H1 (cell line): ENCODE results near the gene DMGDH. TPM values are rescaled to one million over a fixed set of nuclear protein-coding genes. Genes with fewer than 3 reads are reported as not detected.

Source experiments
- CTCF ChIA-PET: fragments of 300-600 bp; sonication (Branson Sonifier 250); formaldehyde crosslinking; loops from one replicate; lab custom pipeline; 2021; ENCODE audit not compliant: partially characterized antibody; lab: Charles Lee
- POLR2A ChIA-PET: fragments of 300-600 bp; sonication (Branson Sonifier 250); formaldehyde crosslinking; loops from one replicate; lab custom pipeline; 2021; ENCODE audit warnings: inconsistent platforms; ENCODE audit not compliant: partially characterized antibody; lab: Charles Lee
- DNase-seq, 2 experiments: peaks; one replicate each; pipeline versions ENCODE4 v3.0.0 to v3.0.0-alpha.2; 2010 to 2022; ENCODE audit warnings: low spot score in 2 of 2, low read depth in 1 of 2, mixed read lengths in 1 of 2
- FAIRE-seq: peaks from 2 replicates; lab custom pipeline; 2011; peaks lifted over from hg19 to GRCh38; lab: Jason Lieb, UNC
- H2AFZ ChIP-seq: 2 replicates; pipeline ENCODE4 v1.8.1; 2012; ENCODE audit warnings: low read length, inconsistent platforms
- H2AK5ac ChIP-seq: 2 replicates; pipeline ENCODE4 v1.6.1; 2013; ENCODE audit warnings: low read depth, low read length
- H2BK120ac ChIP-seq: replicated peaks from 2 replicates; pipeline ENCODE3; 2013; ENCODE audit warnings: low read depth, low read length, inconsistent platforms
- H2BK12ac ChIP-seq: 2 replicates; pipeline ENCODE4 v1.6.1; 2013; ENCODE audit warnings: low read depth, low read length
- H2BK15ac ChIP-seq: 2 replicates; pipeline ENCODE4 v1.6.1; 2013; ENCODE audit warnings: low read length
- H2BK20ac ChIP-seq: 2 replicates; pipeline ENCODE4 v1.6.1; 2013; ENCODE audit warnings: low read length
- H2BK5ac ChIP-seq: 2 replicates; pipeline ENCODE4 v1.6.1; 2013; ENCODE audit warnings: low read depth, low read length
- H3K14ac ChIP-seq: 2 replicates; pipeline ENCODE4 v1.6.1; 2013; ENCODE audit warnings: inconsistent platforms; ENCODE audit not compliant: insufficient read length
- H3K18ac ChIP-seq: 2 replicates; pipeline ENCODE4 v1.6.1; 2013; ENCODE audit warnings: low read length; ENCODE audit errors: extremely low read depth
- H3K23ac ChIP-seq: 2 replicates; pipeline ENCODE4 v1.6.1; 2013; ENCODE audit warnings: inconsistent platforms; ENCODE audit not compliant: insufficient read length
- H3K23me2 ChIP-seq: 2 replicates; pipeline ENCODE4 v1.6.1; 2013; ENCODE audit warnings: low read depth, low read length
- H3K27ac ChIP-seq: 2 replicates; pipeline ENCODE4 v1.6.1; 2011; ENCODE audit warnings: low read depth, low read length, inconsistent platforms
- H3K27me3 ChIP-seq, 4 experiments: replicated peaks in 1 of 4; 1 replicate in 1 of 4; 2 replicates in 3 of 4; pipeline versions ENCODE4 v1.6.1 to v1.8.1; 2011 to 2013; ENCODE audit warnings: low read length in 3 of 4, mild to moderate bottlenecking in 3 of 4, inconsistent platforms in 2 of 4, mixed read lengths in 2 of 4, moderate library complexity in 1 of 4; ENCODE audit not compliant: control insufficient read depth in 3 of 4, insufficient read depth in 3 of 4; ENCODE audit errors: extremely low read depth in 1 of 4
- H3K36me3 ChIP-seq, 4 experiments: 2 replicates each; pipeline versions ENCODE4 v1.6.1 to v1.8.1; 2011 to 2013; ENCODE audit warnings: mild to moderate bottlenecking in 4 of 4, low read length in 3 of 4, moderate library complexity in 2 of 4, control low read depth in 1 of 4, inconsistent platforms in 1 of 4; ENCODE audit not compliant: insufficient read depth in 4 of 4, control insufficient read depth in 2 of 4
- H3K4ac ChIP-seq: replicated peaks from 2 replicates; pipeline ENCODE3; 2013; ENCODE audit warnings: low read length, low read depth, mixed read lengths, inconsistent platforms; ENCODE audit not compliant: insufficient read length
- H3K4me1 ChIP-seq, 4 experiments: replicated peaks in 1 of 4; 1 replicate in 1 of 4; 2 replicates in 3 of 4; pipeline versions ENCODE4 v1.6.1 to v1.8.1; 2011 to 2013; ENCODE audit warnings: low read length in 3 of 4, inconsistent platforms in 2 of 4, mixed read lengths in 1 of 4; ENCODE audit not compliant: insufficient read depth in 4 of 4, control insufficient read depth in 3 of 4
- H3K4me2 ChIP-seq, 2 experiments: 2 replicates each; pipeline versions ENCODE4 v1.6.1 to v1.8.1; 2011 to 2013; ENCODE audit warnings: low read depth in 2 of 2, low read length in 2 of 2, control low read depth in 1 of 2, inconsistent platforms in 1 of 2, mild to moderate bottlenecking in 1 of 2; ENCODE audit not compliant: insufficient read depth in 1 of 2
- H3K4me3 ChIP-seq, 4 experiments: fragments of 200-600, 300-600 bp in 1 of 4; sonication (generic), shearing (Covaris generic), sonication (Bioruptor Twin) in 1 of 4; 2 replicates each; pipeline versions ENCODE4 v1.5.1 to v1.8.1; 2011 to 2016; ENCODE audit warnings: low read length in 4 of 4, low read depth in 3 of 4, control low read depth in 2 of 4, inconsistent platforms in 2 of 4, mild to moderate bottlenecking in 2 of 4, mixed read lengths in 1 of 4, moderate library complexity in 1 of 4; ENCODE audit not compliant: insufficient read depth in 2 of 4; ENCODE audit errors: extremely low read depth in 1 of 4
- H3K56ac ChIP-seq: replicated peaks from 2 replicates; pipeline ENCODE3; 2013; ENCODE audit warnings: low read depth, mild to moderate bottlenecking, mixed read lengths, low read length, inconsistent platforms; ENCODE audit not compliant: insufficient read length
- H3K79me1 ChIP-seq: 2 replicates; pipeline ENCODE4 v1.6.1; 2013; ENCODE audit warnings: low read depth, low read length, control low read depth
- H3K79me2 ChIP-seq, 2 experiments: 2 replicates each; pipeline versions ENCODE4 v1.6.1 to v1.8.1; 2012 to 2013; ENCODE audit warnings: low read length in 2 of 2, mild to moderate bottlenecking in 2 of 2, inconsistent platforms in 1 of 2; ENCODE audit not compliant: insufficient read depth in 2 of 2, control insufficient read depth in 1 of 2
- H3K9ac ChIP-seq, 4 experiments: replicated peaks in 1 of 4; 1 replicate in 1 of 4; 2 replicates in 3 of 4; pipeline versions ENCODE4 v1.6.1 to v1.8.1; 2011 to 2013; ENCODE audit warnings: low read depth in 3 of 4, low read length in 3 of 4, control low read depth in 2 of 4, mild to moderate bottlenecking in 2 of 4, moderate library complexity in 2 of 4, inconsistent platforms in 1 of 4; ENCODE audit errors: extremely low read depth in 1 of 4
- H3K9me3 ChIP-seq, 2 experiments: 2 replicates each; pipeline versions ENCODE4 v1.6.1 to v1.8.1; 2012 to 2013; ENCODE audit warnings: mild to moderate bottlenecking in 2 of 2, moderate library complexity in 2 of 2, control low read depth in 1 of 2, inconsistent platforms in 1 of 2, low read depth in 1 of 2, low read length in 1 of 2, mixed read lengths in 1 of 2; ENCODE audit not compliant: insufficient read depth in 2 of 2
- H4K20me1 ChIP-seq, 2 experiments: replicated peaks in 1 of 2; 2 replicates each; pipeline versions ENCODE3 to v1.8.1; 2011 to 2013; ENCODE audit warnings: inconsistent platforms in 2 of 2, low read length in 2 of 2, mild to moderate bottlenecking in 1 of 2; ENCODE audit not compliant: insufficient read depth in 2 of 2, control insufficient read depth in 1 of 2
- H4K5ac ChIP-seq: 2 replicates; pipeline ENCODE4 v1.6.1; 2013; ENCODE audit warnings: low read length, low read depth, mixed read lengths, inconsistent platforms; ENCODE audit not compliant: insufficient read length
- H4K8ac ChIP-seq: 2 replicates; pipeline ENCODE4 v1.8.0; 2013; ENCODE audit warnings: mild to moderate bottlenecking, moderate library complexity, low read length, inconsistent platforms; ENCODE audit not compliant: insufficient read depth; ENCODE audit errors: extremely low read depth
- H4K91ac ChIP-seq: replicated peaks from 2 replicates; pipeline ENCODE3; 2013; ENCODE audit warnings: low read length, mixed read lengths, inconsistent platforms; ENCODE audit not compliant: insufficient read length
- EZH2 ChIP-seq: fragments of 200-600 bp; sonication (generic); IDR thresholded peaks from 2 replicates; pipeline ENCODE4 v1.7.1; 2012; ENCODE audit warnings: low read depth, mild to moderate bottlenecking, moderate library complexity, low read length, inconsistent platforms; ENCODE audit not compliant: severe bottlenecking
- FOSL1 ChIP-seq: IDR thresholded peaks from 2 replicates; pipeline ENCODE4 v1.6.1; 2011; ENCODE audit warnings: mild to moderate bottlenecking, low read depth, low read length, moderate library complexity; ENCODE audit not compliant: insufficient read depth
- SIRT6 ChIP-seq: IDR thresholded peaks from one replicate; pipeline ENCODE4 v1.7.1; 2012; ENCODE audit warnings: low read length, inconsistent platforms
- SP2 ChIP-seq: IDR thresholded peaks from 2 replicates; pipeline ENCODE4 v1.6.1; 2012; ENCODE audit warnings: mild to moderate bottlenecking, low read length, inconsistent platforms
- WGBS, 2 experiments: shearing (Covaris generic) in 1 of 2; methylation state at CpG; one replicate each; pipeline versions ENCODE4 v1.1.6 to v1.1.7; 2013 to 2015; ENCODE audit warnings: low lambda C conversion rate in 2 of 2, mixed read lengths in 2 of 2, inconsistent platforms in 1 of 2, low coverage in 1 of 2, missing lambda C conversion rate in 1 of 2; ENCODE audit not compliant: insufficient replicate concordance in 2 of 2, insufficient coverage in 1 of 2, insufficient read length in 1 of 2; ENCODE audit errors: extremely low coverage in 1 of 2, missing lambda C conversion rate in 1 of 2; 5-methylcytosine and 5-hydroxymethylcytosine counted together
- polyA plus RNA-seq, 7 experiments: library from polyadenylated mRNA; depleted of rRNA in 3 of 7; stranded (reverse) in 5 of 7; unstranded in 2 of 7; fragments of >200 nt in 5 of 7; fragments of 200-250 nt in 2 of 7; gene quantifications; 1 replicate in 5 of 7; 2 replicates in 1 of 7; 4 replicates in 1 of 7; pipeline versions ENCODE4 v1.2.1 to v1.2.3, GENCODE V29; 2011 to 2013; ENCODE audit warnings: missing spikeins in 2 of 7, mixed read lengths in 2 of 7
- total RNA-seq: library from RNA; stranded (reverse); fragmentation: NEBNext Ultra II Directional; extraction: Animal tissue kit (Norgen Biotek cat#: 25700); gene quantifications from 2 replicates; pipeline ENCODE4 v1.2.1, GENCODE V29; 2021

The DMGDH gene
- total and polyA plus RNA-seq, 2 of the 8 experiments (the other 6 are each of a cell fraction or from before 2014, with no cell fraction given): 0.15 TPM; not detected in 1

GRCh38 chr5:79112703-79113058 lies 43.2 kb upstream of the DMGDH start:
- Histone ChIP-seq H4K8ac (no peak overlapping the region), H2AFZ (0 out of 2 replicates have a peak overlapping the region, but pooled peaks have one; percentile 19), H4K91ac (no peak overlapping the region), H2AK5ac (no peak overlapping the region), H3K14ac (no peak overlapping the region), H3K27me3 (peaks cover 15 to 27% (median 22%) of the 10 kb centered on the region in 4 experiments), H3K9ac (no peak overlapping the region), H3K56ac (no peak overlapping the region), H2BK5ac (no peak overlapping the region), H3K4me2 (peak overlapping the region; percentile 84 to 93; a peak in 3 of 4 replicates), H3K4me1 (no peaks in the 10 kb centered on the region), H4K5ac (no peak overlapping the region), H3K4ac (no peak overlapping the region), H3K36me3 (no peaks in the 10 kb centered on the region), H2BK20ac (no peak overlapping the region), H3K79me2 (no peaks in the 10 kb centered on the region), H2BK12ac (no peak overlapping the region), H4K20me1 (peaks cover 0 to 3% of the 10 kb centered on the region in 2 experiments), H3K79me1 (no peaks in the 10 kb centered on the region), H3K27ac (no peak overlapping the region), H3K18ac (no peak overlapping the region), H2BK15ac (no peak overlapping the region)
- no peak for DNase-seq
- FAIRE-seq: no peak
- WGBS, 2 experiments: 75% methylated on average over 5 of the region's 5 CpGs; no CpG with 5 or more reads in 1 of the 2 experiments
- CTCF ChIA-PET: interaction anchor here (0.6 to 5.3 kb wide), 6 partner anchors 16 to 90 kb away, joined by 3 to 26 read pairs (median 4); no protein-coding TSS in a partner anchor
- TF ChIP-seq SIRT6 (no peak), EZH2 (peak; percentile 24), SP2 (no peak), FOSL1 (no peak)
- TF ChIP-seq, all 59 proteins: peak for 1
- Histone ChIP-seq H3K4me3 (peak overlapping the region in 2 of 4 experiments; percentile 58 to 73; a peak in 3 of 8 replicates), H3K9me3 (no peaks in the 10 kb centered on the region), H2BK120ac (no peak overlapping the region), H3K23ac (no peak overlapping the region), H3K23me2 (peaks cover 11% of the 10 kb centered on the region; the same call in 1 of the 2 replicates)
- POLR2A ChIA-PET: no interaction called here
